Measurements from ENCODE around the gene ADGRD2. TPM values are rescaled to one million over a fixed set of nuclear protein-coding genes. Genes with fewer than 3 reads are reported as not detected.

ADGRD2 gene
- total RNA-seq, 2 donors from 2014 or later, result 1.0 to 4.0 TPM

DNA sequence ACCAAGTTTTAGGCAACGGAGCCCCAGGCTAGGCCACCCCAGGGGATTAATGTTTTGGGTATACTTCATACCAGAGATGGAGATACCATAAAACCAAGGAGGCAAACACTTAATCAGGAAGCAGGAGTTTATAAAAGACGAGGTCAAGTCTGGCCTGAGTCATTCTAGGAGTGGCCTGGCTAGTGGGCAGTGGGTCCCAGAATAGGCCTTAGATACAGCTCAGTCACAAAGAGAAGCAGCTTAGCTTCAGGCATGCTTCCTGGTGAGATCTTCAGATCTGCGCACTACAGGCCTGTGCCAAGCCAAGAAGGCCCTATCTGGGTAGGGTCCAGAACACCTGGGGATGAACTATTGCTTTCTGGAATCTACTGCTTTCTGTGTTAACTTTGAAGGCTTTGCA, 77.5 kb downstream of the ADGRD2 start:
- DNase-seq (ENCODE audit: low spot score), result no peak
- 84% methylated on average over 3 of the region's 3 CpGs for WGBS
- intact Hi-C loops (cut with DNase I), result no loop called here
- Histone ChIP-seq H3K27me3 (replicated peaks; ENCODE audit: insufficient read depth) (no peaks in the 10 kb centered on the region), H3K4me3 (no peak overlapping the region), H3K9me3 (no peaks in the 10 kb centered on the region), H3K36me3 (no peaks in the 10 kb centered on the region), H3K4me1 (replicated peaks) (no peaks in the 10 kb centered on the region), H3K27ac (no peak overlapping the region)
- TF ChIP-seq, protein P1, sequence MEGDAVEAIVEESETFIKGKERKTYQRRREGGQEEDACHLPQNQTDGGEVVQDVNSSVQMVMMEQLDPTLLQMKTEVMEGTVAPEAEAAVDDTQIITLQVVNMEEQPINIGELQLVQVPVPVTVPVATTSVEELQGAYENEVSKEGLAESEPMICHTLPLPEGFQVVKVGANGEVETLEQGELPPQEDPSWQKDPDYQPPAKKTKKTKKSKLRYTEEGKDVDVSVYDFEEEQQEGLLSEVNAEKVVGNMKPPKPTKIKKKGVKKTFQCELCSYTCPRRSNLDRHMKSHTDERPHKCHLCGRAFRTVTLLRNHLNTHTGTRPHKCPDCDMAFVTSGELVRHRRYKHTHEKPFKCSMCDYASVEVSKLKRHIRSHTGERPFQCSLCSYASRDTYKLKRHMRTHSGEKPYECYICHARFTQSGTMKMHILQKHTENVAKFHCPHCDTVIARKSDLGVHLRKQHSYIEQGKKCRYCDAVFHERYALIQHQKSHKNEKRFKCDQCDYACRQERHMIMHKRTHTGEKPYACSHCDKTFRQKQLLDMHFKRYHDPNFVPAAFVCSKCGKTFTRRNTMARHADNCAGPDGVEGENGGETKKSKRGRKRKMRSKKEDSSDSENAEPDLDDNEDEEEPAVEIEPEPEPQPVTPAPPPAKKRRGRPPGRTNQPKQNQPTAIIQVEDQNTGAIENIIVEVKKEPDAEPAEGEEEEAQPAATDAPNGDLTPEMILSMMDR (IDR thresholded peaks at IDR 0.05), result no peak
- no peak for TF ChIP-seq POLR2AphosphoS5 (IDR thresholded peaks at IDR 0.05)
- no peak for TF ChIP-seq POLR2A (IDR thresholded peaks at IDR 0.05)

Other genes starting within 250 kb of the ADGRD2 start
- 10 to 100 TPM; 32.3 to 44.2 TPM for gene NEK6, start 192.5 kb upstream of the ADGRD2 start, total RNA-seq
- 100 to 1,000 TPM; 150 to 158 TPM for gene PSMB7, start 35.0 kb upstream of the ADGRD2 start, total RNA-seq
- gene NR5A1, start 56.9 kb downstream of the ADGRD2 start, total RNA-seq, result 10 to 100 TPM in 1 of 2 donors, not detected in 1; 88.4 TPM